Suppressor macrophage treated with lipopolysaccharide for 1 hour (primary cell): ENCODE measurements around the gene TMEM178B.
A peak's percentile ranks its signal among the peaks of the same experiment; 100 is the strongest.

Source experiments
- DNase-seq, 3 donors: peaks; one replicate each; pipeline ENCODE4 v3.0.0-alpha.2; 2020 to 2022

The TMEM178B gene

GRCh38 chr7:141265668-141266067 is 191.8 kb downstream of the TMEM178B start:
- DNase-seq = no peak

- no peak for DNase-seq
These were observed 194.8 kb downstream of the TMEM178B start for GRCh38 chr7:141268614-141269013.

GRCh38 chr7:141271451-141271850 is 197.6 kb downstream of the TMEM178B start:
- no peak for DNase-seq

- DNase-seq = no peak
These were observed 198.6 kb downstream of the TMEM178B start for GRCh38 chr7:141272417-141272816.

GRCh38 chr7:141275350-141275749 is 201.5 kb downstream of the TMEM178B start:
- no peak for DNase-seq

GRCh38 chr7:141276031-141276430 is 202.2 kb downstream of the TMEM178B start:
- DNase-seq = no peak

GRCh38 chr7:141280100-141280499 is 206.2 kb downstream of the TMEM178B start:
- DNase-seq = no peak

GRCh38 chr7:141281311-141281710 is 207.4 kb downstream of the TMEM178B start:
- no peak for DNase-seq

- no peak for DNase-seq
These were observed 212.7 kb downstream of the TMEM178B start for GRCh38 chr7:141286522-141286921.

GRCh38 chr7:141287936-141288335 is 214.1 kb downstream of the TMEM178B start:
- DNase-seq = no peak

GRCh38 chr7:141288626-141289025 is 214.8 kb downstream of the TMEM178B start:
- DNase-seq = no peak

- DNase-seq = no peak
These were observed 216.5 kb downstream of the TMEM178B start for GRCh38 chr7:141290365-141290764.

- no peak for DNase-seq
These were observed 217.1 kb downstream of the TMEM178B start for GRCh38 chr7:141290973-141291372.

- peak; percentile 7 to 38 (median 22) for DNase-seq
These were observed 217.7 kb downstream of the TMEM178B start for GRCh38 chr7:141291541-141291940.

GRCh38 chr7:141294143-141294829 is 220.4 kb downstream of the TMEM178B start:
- DNase-seq = no peak

GRCh38 chr7:141295367-141295895 is 221.6 kb downstream of the TMEM178B start:
- no peak for DNase-seq

- DNase-seq = no peak
These were observed 227.0 kb downstream of the TMEM178B start for GRCh38 chr7:141300816-141301215.

- no peak for DNase-seq
These were observed 227.7 kb downstream of the TMEM178B start for GRCh38 chr7:141301544-141301943.

GRCh38 chr7:141302617-141303016 is 228.8 kb downstream of the TMEM178B start:
- no peak for DNase-seq

GRCh38 chr7:141304291-141304690 is 230.4 kb downstream of the TMEM178B start:
- DNase-seq = no peak

GRCh38 chr7:141306081-141306480 is 232.2 kb downstream of the TMEM178B start:
- no peak for DNase-seq

GRCh38 chr7:141312395-141312794 is 238.5 kb downstream of the TMEM178B start:
- DNase-seq = no peak

- DNase-seq = no peak
These were observed 239.1 kb downstream of the TMEM178B start for GRCh38 chr7:141312828-141313521.

GRCh38 chr7:141313896-141314295 is 240.0 kb downstream of the TMEM178B start:
- DNase-seq = no peak
